ENCODE results near the gene DAB1.

The DAB1 gene

DNA sequence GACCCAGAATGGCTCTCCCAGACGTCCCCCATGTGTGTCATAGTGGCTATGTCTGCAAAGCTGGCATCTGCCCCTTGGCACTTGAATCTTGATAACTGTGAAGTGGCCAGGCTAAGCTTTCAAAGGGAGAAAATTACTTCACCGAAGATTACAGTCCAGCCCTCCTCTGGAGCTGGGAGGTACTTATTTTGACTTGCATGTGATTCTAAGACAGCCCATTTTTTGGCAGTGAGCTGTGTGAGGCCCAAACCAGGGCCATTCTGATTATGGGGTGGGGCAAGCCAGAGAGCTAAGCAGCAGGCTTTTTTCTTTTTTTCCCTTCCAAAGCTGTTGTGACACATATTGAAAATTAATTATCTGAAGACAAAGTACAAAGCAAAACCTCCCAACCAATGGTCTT, 415.9 kb downstream of the DAB1 start (continued):
- TF ChIP-seq, protein P1, sequence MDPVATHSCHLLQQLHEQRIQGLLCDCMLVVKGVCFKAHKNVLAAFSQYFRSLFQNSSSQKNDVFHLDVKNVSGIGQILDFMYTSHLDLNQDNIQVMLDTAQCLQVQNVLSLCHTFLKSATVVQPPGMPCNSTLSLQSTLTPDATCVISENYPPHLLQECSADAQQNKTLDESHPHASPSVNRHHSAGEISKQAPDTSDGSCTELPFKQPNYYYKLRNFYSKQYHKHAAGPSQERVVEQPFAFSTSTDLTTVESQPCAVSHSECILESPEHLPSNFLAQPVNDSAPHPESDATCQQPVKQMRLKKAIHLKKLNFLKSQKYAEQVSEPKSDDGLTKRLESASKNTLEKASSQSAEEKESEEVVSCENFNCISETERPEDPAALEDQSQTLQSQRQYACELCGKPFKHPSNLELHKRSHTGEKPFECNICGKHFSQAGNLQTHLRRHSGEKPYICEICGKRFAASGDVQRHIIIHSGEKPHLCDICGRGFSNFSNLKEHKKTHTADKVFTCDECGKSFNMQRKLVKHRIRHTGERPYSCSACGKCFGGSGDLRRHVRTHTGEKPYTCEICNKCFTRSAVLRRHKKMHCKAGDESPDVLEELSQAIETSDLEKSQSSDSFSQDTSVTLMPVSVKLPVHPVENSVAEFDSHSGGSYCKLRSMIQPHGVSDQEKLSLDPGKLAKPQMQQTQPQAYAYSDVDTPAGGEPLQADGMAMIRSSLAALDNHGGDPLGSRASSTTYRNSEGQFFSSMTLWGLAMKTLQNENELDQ (tag by site-specific recombination; IDR thresholded peaks at IDR 0.05; ENCODE audit: low read depth) = no peak
- TF ChIP-seq ZFP37 (tag by site-specific recombination; IDR thresholded peaks at IDR 0.05) = no peak
- no peak for TF ChIP-seq ZNF416 (tag by site-specific recombination; IDR thresholded peaks at IDR 0.05)

DNA sequence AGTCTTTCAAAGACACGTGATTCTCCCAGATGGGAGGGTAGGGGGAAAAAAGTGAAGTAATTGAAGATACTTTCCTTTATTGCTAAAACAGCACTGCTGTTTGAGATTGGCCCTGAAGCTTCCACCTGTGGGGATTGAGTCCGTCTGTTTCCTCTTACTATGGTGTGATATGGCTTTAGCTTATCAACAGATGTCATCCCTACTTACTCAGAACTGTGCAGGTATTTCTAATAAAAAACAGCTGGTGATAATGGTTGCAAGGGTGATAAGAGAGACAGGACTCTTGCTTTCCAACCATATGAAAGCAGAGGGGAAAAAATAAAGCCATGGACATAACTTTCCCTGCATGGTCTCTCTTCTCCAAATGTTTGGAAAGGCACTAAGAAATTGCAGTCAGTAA, 416.4 kb downstream of the DAB1 start:
- POLR2A ChIA-PET = no interaction called here
- CTCF ChIA-PET = interaction anchor here (1.1 to 1.9 kb wide), 2 partner anchors 10 to 169 kb away, joined by 4 to 10 read pairs; no protein-coding TSS in a partner anchor
- no peaks in the 10 kb centered on the region for H3K9me3 ChIP-seq (ENCODE audit: control insufficient read depth, insufficient read depth, low read depth, low read length)
- no peaks in the 10 kb centered on the region for H3K36me3 ChIP-seq (ENCODE audit: control insufficient read depth in 2 of 2, insufficient read depth in 1 of 2, low read length in 2 of 2)
- H3K4me1 ChIP-seq (ENCODE audit: control insufficient read depth, insufficient read depth, low read length) = no peaks in the 10 kb centered on the region
- H3K4me3 ChIP-seq (ENCODE audit: low read depth, low read length) = no peak overlapping the region
- TF ChIP-seq MYNN (tag by site-specific recombination; IDR thresholded peaks at IDR 0.05; ENCODE audit: borderline replicate concordance) = no peak
- TF ChIP-seq ZNF626 (tag by site-specific recombination; IDR thresholded peaks at IDR 0.05) = no peak
- TF ChIP-seq, protein P2, sequence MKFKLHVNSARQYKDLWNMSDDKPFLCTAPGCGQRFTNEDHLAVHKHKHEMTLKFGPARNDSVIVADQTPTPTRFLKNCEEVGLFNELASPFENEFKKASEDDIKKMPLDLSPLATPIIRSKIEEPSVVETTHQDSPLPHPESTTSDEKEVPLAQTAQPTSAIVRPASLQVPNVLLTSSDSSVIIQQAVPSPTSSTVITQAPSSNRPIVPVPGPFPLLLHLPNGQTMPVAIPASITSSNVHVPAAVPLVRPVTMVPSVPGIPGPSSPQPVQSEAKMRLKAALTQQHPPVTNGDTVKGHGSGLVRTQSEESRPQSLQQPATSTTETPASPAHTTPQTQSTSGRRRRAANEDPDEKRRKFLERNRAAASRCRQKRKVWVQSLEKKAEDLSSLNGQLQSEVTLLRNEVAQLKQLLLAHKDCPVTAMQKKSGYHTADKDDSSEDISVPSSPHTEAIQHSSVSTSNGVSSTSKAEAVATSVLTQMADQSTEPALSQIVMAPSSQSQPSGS (tag by site-specific recombination; IDR thresholded peaks at IDR 0.05; ENCODE audit: low read depth) = no peak
- TF ChIP-seq, protein P3, sequence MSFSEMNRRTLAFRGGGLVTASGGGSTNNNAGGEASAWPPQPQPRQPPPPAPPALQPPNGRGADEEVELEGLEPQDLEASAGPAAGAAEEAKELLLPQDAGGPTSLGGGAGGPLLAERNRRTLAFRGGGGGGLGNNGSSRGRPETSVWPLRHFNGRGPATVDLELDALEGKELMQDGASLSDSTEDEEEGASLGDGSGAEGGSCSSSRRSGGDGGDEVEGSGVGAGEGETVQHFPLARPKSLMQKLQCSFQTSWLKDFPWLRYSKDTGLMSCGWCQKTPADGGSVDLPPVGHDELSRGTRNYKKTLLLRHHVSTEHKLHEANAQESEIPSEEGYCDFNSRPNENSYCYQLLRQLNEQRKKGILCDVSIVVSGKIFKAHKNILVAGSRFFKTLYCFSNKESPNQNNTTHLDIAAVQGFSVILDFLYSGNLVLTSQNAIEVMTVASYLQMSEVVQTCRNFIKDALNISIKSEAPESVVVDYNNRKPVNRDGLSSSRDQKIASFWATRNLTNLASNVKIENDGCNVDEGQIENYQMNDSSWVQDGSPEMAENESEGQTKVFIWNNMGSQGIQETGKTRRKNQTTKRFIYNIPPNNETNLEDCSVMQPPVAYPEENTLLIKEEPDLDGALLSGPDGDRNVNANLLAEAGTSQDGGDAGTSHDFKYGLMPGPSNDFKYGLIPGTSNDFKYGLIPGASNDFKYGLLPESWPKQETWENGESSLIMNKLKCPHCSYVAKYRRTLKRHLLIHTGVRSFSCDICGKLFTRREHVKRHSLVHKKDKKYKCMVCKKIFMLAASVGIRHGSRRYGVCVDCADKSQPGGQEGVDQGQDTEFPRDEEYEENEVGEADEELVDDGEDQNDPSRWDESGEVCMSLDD (tag by site-specific recombination; IDR thresholded peaks at IDR 0.05) = no peak
- no peak for TF ChIP-seq IKZF3 (tag by site-specific recombination; IDR thresholded peaks at IDR 0.05)
- no peak for TF ChIP-seq ZNF654 (tag by site-specific recombination; IDR thresholded peaks at IDR 0.05; ENCODE audit: low read depth)
- TF ChIP-seq, protein P4, sequence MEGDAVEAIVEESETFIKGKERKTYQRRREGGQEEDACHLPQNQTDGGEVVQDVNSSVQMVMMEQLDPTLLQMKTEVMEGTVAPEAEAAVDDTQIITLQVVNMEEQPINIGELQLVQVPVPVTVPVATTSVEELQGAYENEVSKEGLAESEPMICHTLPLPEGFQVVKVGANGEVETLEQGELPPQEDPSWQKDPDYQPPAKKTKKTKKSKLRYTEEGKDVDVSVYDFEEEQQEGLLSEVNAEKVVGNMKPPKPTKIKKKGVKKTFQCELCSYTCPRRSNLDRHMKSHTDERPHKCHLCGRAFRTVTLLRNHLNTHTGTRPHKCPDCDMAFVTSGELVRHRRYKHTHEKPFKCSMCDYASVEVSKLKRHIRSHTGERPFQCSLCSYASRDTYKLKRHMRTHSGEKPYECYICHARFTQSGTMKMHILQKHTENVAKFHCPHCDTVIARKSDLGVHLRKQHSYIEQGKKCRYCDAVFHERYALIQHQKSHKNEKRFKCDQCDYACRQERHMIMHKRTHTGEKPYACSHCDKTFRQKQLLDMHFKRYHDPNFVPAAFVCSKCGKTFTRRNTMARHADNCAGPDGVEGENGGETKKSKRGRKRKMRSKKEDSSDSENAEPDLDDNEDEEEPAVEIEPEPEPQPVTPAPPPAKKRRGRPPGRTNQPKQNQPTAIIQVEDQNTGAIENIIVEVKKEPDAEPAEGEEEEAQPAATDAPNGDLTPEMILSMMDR (tag by site-specific recombination; IDR thresholded peaks at IDR 0.05) = no peak
- no peak for TF ChIP-seq ZNF132 (tag by site-specific recombination; IDR thresholded peaks at IDR 0.05; ENCODE audit: borderline replicate concordance)
- TF ChIP-seq ZNF221 (tag by site-specific recombination; IDR thresholded peaks at IDR 0.05; ENCODE audit: borderline replicate concordance) = no peak
- TF ChIP-seq SCRT1 (tag by site-specific recombination; IDR thresholded peaks at IDR 0.05; ENCODE audit: borderline replicate concordance) = no peak
- no peak for TF ChIP-seq ZBTB1 (tag by site-specific recombination; IDR thresholded peaks at IDR 0.05)
- no peak for TF ChIP-seq ZFHX2 (tag by site-specific recombination; conservative IDR thresholded peaks at IDR 0.05)
- TF ChIP-seq, protein P5, sequence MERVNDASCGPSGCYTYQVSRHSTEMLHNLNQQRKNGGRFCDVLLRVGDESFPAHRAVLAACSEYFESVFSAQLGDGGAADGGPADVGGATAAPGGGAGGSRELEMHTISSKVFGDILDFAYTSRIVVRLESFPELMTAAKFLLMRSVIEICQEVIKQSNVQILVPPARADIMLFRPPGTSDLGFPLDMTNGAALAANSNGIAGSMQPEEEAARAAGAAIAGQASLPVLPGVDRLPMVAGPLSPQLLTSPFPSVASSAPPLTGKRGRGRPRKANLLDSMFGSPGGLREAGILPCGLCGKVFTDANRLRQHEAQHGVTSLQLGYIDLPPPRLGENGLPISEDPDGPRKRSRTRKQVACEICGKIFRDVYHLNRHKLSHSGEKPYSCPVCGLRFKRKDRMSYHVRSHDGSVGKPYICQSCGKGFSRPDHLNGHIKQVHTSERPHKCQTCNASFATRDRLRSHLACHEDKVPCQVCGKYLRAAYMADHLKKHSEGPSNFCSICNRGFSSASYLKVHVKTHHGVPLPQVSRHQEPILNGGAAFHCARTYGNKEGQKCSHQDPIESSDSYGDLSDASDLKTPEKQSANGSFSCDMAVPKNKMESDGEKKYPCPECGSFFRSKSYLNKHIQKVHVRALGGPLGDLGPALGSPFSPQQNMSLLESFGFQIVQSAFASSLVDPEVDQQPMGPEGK (tag by site-specific recombination; IDR thresholded peaks at IDR 0.05) = no peak
- no peak for TF ChIP-seq ZNF354C (tag by site-specific recombination; IDR thresholded peaks at IDR 0.05; ENCODE audit: borderline replicate concordance, low read depth)
- TF ChIP-seq ZNF670 (tag by site-specific recombination; IDR thresholded peaks at IDR 0.05; ENCODE audit: low read depth) = no peak
- no peak for TF ChIP-seq ZNF610 (tag by site-specific recombination; IDR thresholded peaks at IDR 0.05; ENCODE audit: borderline replicate concordance)
- no peak for TF ChIP-seq ZBTB7A (tag by site-specific recombination; IDR thresholded peaks at IDR 0.05; ENCODE audit: low read depth)
- TF ChIP-seq ZNF350 (tag by site-specific recombination; IDR thresholded peaks at IDR 0.05) = no peak
- TF ChIP-seq ZNF792 (tag by site-specific recombination; IDR thresholded peaks at IDR 0.05) = no peak
- H3K27ac ChIP-seq (ENCODE audit: extremely low read depth, low read depth, low read length) = no peak overlapping the region
